CD4-positive, alpha-beta T cell treated with Interleukin-6 at 100 ng/mL for 8 hours (primary cell): ENCODE results near the gene PIAS1.
"Not testable (repeated sequence)": the region's sequence is repeated elsewhere in the genome, so short reads cannot be mapped to it uniquely, and the experiment has no call there.

ENCODE experiments used
- DNase-seq: peaks from one replicate; pipeline ENCODE4 v3.0.0-alpha.2; 2020; ENCODE audit warnings: mixed read lengths, low spot score

PIAS1 gene

DNA sequence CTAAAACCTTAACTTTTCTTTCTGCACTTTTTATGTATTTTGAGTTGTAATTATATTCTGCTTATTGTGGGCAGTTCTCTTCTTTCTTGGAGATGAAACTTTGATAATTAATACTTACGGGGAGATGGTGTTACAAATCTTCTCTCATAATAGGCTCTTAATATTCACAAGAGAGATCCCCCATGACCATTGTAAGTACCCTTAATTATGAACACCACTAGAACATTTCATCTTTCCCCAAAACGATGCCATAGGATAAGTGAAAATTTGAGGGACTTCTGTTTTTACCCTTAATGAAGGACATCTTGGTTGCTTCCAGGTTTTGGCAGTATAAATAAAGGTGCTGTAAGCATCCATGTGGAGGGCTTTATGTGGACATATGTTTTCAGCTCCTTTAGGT lies 60.7 kb downstream of the PIAS1 start:
- DNase-seq = no peak

DNA sequence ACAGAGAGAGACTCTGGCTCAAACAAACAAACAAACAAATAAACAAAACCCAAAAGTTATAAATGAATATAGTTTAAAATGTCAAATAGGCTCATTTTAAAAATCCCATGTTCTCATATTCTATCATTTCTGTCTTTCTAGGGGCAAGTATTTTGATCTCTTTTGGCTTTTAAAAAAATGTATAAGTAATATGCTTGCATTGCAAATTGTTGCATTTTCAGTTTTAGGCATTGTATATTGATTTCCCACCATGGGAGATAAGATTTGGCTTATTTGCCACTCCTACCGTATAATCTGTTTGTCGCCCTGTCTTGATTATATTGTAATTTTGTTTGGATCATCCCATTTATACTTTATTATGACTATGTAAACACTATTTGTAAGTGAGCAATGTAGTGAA lies 70.6 kb downstream of the PIAS1 start:
- no peak for DNase-seq

DNA sequence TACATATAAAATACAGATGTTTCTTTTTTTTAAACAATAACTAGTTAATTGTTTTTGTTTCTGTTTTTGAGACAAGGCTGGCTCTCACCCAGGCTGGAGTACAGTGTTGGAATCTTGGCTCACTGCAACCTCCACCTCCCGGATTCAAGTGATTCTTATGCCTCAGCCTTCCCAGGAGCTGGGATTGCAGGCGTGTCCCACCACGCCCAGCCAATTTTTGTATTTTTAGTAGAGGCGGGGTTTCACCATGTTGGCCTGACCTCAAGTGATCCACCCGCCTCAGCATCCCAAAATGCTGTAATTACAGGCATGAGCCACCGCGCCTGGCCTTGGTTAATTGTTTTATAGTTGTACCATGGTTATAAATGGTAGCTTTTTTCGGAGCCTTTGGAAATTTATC lies 72.3 kb downstream of the PIAS1 start:
- DNase-seq = no peak

DNA sequence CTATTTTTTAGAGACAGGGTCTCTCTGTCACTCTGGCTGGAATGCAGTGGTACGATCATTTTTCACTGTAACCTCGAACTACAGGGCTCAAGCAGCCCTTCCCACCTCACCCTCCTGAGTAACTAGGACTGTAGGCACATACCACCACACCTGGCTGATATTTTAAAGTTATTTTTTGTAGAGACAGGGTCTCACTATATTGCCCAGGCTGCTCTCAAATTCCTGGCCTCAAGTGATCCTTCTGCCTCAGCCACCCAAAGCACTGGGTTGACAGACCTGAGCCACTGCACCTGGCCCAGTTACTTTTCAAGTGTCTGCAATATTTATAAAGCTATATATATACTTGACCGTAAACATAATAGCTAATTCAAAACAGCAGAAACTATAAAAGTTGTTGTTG lies 75.0 kb downstream of the PIAS1 start:
- DNase-seq = no peak

DNA sequence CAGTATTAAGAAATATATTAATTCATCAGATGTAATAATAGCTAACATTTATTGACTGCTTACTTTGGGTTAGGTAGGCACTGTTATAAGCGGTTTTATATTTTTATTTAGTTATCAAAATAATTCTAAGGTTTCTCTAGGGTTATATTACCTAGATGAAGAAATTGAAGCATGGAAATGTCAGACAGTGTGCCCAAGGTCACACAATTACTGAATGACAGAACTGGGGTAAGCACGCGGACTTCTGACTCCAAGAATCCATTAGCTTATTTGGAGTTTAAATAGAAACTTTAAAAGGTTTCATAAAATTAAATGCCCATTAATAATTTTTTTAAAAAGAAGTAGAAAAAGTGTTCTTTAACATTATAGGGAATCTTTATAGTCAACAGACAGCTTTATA lies 76.7 kb downstream of the PIAS1 start:
- DNase-seq = no peak

DNA sequence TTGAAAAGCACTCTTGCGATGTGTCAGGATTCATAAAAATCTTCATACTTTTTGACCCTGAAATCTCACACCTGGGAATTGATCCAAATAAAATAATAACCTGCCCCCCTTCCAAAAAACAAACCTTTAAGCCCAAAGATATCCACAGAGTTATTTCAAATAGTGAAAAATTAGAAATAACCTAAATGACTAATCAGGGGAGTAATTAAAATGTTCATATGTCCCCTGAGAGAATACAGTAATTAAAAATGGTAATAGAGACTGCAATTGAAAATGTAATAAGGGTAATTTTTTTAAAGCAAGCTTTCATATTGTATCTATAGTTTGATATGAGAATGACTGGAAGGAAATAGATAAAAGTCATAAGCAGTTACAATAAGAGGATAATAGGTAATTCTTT lies 83.0 kb downstream of the PIAS1 start:
- no peak for DNase-seq

DNA sequence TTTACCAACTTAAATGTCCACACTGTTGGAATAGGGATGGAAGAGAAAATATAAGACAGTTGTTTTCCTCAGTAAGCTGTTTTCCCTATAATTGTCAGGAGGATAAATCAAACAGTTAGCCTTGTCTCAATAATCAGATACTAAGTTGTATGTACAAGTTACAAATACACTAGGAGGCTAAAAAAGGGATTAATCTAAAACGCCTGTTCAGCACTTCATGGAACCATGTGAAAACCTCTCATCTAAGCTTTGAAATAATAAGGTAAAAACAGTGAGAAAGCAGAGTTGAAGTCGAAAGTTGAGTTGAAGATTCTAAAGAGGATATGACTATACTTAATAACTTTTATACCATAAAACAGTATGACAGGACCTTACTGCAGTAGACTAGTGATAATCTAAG lies 89.0 kb downstream of the PIAS1 start:
- no peak for DNase-seq

DNA sequence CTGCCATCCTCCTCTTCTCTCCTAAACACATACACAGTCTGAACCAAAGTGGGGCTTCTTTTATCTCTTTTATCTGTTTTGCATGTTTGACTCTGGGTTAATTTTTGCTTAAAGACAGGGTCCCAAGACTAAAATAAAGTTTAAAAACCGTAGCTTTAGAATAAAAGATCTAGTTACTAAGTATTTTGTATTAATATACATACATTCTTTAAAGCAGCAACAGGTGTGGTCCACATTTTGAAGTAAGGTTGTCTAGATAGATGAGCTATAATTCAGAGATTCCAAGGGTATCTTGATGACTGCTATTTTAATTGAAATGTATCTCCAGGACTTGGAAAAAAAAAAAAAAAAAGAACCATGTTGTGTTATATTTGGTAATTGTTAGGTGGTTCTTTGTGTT lies 89.7 kb downstream of the PIAS1 start:
- no peak for DNase-seq

DNA sequence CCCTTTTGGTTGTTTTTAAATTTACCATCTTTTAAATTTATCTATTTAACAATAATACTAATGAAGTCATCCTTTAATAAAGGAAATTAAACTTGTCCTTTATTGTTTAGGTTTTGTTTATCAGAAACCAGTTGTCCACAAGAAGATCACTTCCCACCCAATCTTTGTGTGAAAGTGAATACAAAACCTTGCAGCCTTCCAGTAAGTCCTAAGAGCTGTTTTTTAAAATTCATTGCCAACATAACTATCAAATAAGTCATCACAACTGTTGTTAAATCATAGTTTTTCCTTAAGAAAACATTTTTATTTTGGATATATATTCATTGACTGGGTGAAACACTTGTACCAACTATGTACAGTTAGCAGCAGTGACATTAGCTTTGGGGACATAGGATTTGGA lies 91.6 kb downstream of the PIAS1 start:
- no peak for DNase-seq

DNA sequence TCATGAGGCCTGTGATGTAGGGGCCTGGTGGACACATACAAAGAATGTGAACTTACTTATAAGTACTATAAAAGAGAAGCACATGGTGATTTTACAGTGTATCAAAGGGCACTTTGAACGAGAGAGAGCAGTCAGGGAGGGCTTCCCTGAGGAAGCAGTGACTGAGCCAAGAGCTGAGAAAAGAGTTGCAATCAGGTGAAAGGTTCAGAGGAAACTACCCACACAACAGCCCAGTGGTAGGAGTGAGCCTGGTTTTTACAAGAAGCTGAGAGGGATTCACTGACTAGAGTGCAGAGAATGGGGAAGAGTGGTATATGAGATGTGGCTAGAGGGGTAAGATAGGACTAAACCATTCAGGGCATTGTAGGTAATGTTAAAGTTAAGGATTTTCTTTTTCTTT lies 93.9 kb downstream of the PIAS1 start:
- no peak for DNase-seq

DNA sequence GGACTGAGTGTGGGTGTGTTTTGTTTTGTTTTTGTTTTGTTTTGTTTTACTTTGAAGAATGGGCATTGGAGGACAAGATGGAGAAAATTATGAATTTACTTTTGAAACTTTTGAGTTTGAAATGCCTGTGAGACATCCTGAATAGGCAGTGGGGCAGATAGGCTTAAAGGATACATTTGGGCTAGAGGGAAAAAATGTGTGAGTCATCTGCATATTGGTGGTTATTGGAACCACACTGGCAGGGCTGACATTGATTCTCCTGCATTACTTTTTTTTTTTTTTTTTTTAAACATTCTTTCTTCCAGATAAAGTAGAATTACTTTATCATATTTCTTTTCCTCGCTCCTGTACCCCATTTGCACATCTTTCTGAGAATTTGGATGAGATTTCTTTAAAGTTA lies 94.9 kb downstream of the PIAS1 start:
- DNase-seq = no peak

DNA sequence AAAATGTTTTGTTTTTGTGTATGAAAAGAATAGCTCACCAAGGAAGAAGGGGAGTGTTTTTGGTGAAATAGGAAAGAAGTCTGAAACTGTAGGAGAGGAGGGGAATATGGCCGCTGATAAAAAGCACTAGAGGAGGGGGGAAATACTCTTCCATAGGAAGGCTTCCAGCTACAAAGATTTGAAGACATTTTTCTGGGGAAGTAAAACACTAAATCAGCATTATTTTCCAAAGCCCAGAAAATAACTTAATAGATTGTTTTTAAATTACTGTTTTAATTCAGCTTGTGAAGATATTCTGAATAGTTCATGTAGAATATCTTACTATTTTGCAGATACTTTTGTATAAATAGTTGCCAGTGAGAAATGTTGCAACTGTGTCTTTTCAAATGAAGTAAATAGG lies 96.1 kb downstream of the PIAS1 start:
- no peak for DNase-seq

DNA sequence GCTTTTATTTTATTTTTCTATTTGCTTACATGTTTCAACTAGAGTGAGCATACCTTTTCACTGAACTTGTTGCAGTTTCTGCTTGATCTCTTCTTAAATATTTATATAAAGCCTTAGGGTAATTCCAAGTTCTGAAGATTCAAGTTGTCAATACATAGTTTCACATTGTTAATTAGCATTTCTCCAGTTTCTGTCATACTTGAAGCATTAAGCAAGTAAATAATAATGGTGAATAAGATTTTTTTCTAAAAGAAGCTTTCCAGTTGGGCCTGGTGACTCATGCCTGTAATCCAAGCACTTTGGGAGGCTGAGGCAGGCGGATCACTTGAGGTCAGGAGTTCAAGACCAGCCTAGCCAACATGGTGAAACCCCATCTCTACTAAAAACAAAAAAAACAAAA lies 97.2 kb downstream of the PIAS1 start:
- DNase-seq = no peak

DNA sequence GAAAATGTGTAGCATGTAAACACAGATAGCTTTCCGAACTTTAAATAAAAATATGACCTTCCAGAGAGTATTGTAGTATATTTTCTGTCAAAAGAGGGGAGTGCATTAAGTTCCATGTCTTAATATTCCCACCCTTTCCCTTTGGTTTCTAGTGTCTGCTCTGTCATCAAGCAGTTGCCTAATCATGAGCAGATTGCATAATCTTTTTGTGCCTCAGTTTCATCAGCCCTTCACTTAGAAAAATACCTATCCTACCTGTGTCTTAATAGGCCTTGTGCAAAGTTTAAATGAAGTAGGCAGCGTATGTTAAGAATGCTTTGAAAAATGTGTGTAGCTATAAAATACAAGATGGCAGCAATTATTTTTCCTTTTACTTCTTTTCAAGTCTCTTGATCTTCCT lies 98.2 kb downstream of the PIAS1 start:
- DNase-seq = no peak

DNA sequence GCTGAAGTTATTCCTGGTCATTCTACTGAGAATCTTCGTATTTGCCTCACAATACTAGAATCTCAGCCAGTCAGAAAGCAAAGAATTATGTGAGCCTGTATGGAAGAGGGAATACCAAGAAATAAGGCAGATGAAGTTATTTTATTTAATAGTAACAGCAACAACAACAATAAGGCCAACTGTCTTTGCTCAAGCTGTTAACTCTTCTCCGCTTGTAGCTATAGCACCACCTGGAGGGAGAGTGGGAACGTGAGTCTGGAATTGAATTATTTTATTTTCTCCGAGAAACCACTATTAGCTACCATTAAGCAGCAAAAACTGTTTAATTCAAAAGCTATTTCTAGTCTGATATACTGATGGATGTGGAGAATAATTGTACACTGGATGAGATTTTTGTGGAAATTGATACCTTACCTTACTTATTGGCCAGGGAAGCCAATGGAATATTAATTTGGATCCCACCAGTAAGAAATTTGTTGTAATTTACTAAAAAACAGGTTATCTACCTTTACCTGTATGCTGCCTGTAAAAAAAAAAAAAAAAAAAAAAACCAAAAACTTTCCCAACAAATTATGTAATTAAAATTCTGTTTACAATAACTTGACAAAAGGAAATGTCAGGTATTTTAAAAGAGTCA lies 100.9 kb downstream of the PIAS1 start:
- peak; percentile 27 for DNase-seq

DNA sequence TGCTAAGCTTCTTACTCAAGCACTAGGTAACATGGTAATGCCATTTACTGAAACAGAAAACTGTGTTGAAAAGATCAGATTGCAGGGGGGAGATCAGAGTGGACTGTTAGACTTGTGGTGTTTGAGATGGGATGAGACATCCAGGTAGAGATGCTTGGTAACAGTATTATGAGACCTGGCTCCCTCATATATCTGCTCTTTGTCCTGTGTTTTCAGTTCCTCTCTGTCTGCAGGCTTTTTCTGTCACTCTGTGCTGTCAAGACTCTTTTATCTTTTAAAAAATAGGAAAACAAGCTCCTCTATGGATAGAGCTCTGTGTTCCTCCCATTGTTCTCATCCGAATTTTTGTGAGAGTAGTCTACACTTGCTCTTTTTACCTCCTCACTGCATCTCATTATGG lies 103.0 kb downstream of the PIAS1 start:
- DNase-seq = no peak

DNA sequence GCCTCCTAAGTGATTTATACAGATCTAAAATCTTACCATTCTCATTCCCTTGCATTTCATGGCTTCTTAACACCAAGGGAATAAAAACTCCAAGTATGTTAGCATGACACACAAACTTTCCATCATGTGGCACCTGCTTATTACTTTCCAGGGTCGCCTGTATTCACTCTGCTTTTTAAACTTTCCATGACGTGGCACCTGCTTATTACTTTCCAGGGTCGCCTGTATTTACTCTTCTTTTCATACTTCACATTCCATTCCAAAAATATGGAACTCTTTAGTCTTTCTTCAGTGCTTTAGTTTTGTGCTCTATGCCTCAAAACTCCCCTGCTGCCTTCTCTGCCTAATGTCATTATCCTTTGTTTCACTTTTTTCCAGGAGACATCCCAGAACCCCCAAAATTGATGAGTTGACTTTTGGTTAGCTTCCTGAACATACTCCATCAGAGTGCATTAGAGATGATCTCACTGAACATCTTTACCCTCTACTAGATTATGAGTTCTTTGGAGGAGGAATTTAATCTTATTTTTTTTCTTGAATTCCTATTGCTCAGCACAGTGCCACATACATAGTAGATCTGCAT lies 104.0 kb downstream of the PIAS1 start:
- no peak for DNase-seq

DNA sequence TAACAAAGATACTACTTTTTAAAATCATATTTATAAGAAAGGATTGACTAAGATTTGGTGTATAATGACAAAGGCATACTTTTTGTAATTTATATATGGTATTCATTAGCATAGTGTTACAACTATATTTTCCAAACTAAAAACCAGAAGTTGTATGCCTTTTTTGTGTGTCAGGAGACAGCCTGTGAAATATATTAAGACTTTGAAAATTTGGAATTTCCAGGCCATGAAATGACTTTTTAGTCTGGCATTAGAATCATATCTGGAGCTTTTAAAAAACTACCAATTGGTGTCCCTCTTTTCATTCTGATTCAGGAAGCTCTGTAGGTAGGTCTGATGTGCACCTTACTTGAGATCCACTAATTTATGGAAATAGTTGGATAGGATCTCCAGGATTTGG lies 109.1 kb downstream of the PIAS1 start:
- no peak for DNase-seq

DNA sequence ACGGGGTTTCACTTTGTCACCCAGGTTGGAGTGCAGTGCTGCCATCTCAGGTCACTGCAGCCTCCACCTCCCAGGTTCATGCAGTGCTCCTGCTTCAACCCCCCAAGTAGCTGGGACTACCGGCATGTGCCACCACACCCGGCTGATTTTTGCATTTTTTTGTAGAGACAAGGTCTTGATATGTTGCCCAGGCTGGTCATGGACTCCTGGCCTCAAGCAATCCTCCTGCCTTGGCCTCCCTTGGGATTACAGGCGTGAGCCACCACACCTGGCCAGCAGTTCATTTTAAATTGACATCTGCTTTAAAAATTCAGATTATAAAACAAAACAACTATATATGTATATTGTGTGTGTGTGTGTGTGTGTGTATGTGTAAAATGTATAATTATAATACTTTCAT lies 112.7 kb downstream of the PIAS1 start:
- no peak for DNase-seq

DNA sequence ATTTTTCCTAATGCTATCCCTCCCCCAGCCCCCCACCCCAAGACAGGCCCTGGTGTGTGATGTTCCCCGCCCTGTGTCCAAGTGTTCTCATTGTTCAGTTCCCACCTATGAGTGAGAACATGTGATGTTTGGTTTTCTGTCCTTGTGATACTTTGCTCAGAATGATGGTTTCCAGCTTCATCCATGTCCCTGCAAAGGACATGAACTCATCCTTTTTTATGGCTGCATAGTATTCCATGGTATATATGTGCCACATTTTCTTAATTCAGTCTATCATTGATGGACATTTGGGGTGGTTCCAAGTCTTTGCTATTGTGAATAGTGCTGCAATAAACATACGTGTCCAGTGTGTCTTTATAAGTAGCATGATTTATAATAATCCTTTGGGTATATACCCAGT lies 117.9 kb downstream of the PIAS1 start:
- DNase-seq = not testable (repeated sequence)

DNA sequence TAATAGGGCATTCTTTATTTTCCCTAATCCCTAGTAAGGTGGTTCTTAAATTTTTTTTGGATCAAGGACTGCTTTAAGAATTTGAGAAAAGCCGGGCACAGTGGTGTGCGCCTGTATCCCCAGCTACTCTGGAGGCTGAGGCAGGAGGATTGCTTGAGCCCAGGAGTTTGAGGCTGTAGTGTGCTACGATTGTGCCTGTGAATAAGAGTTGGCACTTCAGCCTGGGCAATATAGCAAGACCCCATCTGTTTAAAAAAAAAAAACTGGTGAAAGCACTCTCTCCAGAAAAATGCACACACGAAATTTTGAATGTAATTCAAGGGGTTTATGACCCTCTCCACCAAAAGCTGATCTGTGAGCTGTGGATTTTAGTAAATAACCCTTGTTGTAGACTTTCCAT lies 119.0 kb downstream of the PIAS1 start:
- DNase-seq = no peak

DNA sequence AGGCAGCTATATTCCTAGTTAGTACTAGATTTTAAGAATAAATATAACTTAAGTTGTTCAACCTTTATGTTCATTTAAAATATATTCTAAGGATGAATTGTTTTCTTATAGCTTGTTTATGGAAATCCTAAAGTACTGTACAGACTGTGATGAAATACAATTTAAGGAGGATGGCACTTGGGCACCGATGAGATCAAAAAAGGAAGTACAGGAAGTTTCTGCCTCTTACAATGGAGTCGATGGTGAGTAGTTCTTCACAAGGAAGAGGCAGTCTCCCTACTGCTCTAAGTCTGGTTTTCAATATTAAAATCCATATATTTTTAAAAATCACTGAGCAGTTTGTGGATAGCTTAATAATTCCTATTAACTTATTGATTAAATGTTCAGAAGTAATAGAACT lies 121.4 kb downstream of the PIAS1 start:
- DNase-seq = no peak

DNA sequence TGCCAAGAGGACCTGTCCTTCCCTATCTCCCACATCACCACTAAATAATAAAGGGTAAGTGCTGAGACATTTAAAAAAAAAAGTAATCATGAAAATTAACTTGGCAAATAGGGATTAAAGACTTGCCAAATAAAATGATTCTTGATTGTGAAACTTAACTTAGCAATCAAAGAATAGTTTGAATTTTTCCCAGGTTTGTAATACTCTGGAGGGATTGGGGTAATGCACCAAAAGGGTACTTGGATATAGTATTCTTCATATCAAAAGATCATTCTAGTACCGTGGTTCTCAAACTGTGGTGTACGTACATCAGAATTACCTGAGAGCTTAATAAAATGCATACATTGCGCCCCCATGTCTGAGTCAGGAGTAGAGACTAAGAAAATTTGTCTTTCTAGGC lies 122.5 kb downstream of the PIAS1 start:
- no peak for DNase-seq

DNA sequence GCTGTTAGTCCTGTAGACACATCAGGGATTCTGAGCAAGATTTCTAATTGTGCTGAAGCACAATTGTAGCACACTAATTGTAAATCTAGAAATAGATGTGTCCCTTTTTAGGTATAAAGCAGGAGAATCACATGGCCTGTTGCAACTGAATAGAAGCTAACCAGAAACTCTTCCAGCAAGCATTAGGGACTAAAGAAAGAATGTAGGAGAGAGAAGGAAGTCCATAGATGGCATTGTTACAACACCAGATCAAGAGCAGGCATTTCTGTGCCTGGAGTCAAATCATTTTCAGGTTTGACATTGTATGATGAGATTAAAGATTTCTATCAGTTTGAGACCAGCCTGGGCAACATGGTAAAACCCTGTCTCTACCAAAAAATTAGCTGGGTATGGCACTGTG lies 123.6 kb downstream of the PIAS1 start:
- no peak for DNase-seq
